Gastroesophageal sphincter (tissue), 3 donors: Measurements from ENCODE around the gene CMBL.

Source experiments
- CTCF ChIP-seq, 4 experiments: fragments of 200-600 bp in 2 of 4; fragments of 450-650 bp in 2 of 4; sonication (generic) in 1 of 4; IDR thresholded peaks; one replicate each; pipeline ENCODE4 v1.5.1; 2017 to 2019; ENCODE audit warnings: antibody characterized with exemption in 4 of 4, mild to moderate bottlenecking in 2 of 4, moderate library complexity in 2 of 4
- POLR2AphosphoS5 ChIP-seq: sonication (generic); formaldehyde crosslinking; IDR thresholded peaks from one replicate; pipeline ENCODE4 v1.6.1; 2017; ENCODE audit warnings: antibody characterized with exemption

DNA sequence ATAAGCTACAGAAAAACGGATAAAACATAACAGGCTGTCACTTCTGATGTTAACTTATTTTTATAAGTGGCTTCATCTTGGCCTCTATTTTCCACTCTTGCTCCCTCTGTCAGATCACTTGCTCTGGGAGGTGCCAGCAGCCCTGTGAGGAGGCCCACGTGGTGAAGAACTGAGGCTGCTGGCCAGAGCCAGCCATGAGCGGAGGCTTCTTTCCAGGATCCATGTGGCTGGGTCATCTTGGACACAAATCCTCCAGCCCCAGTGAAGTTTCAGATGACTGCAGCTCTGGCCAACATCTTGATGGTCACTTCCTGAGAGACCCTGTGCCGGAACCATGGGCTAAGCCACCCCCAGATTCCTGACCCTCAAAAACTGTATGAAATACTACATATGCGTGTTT, 7.5 kb upstream of the CMBL start:
- TF ChIP-seq CTCF (IDR thresholded peaks at IDR 0.05) (no peak), POLR2AphosphoS5 (no peak)
